Neural crest cell (in vitro differentiated cells): ENCODE data around the gene UNK. TPM values are rescaled to one million over a fixed set of nuclear protein-coding genes. Genes with fewer than 3 reads are reported as not detected.
A peak's percentile ranks its signal among the peaks of the same experiment; 100 is the strongest.

Experiments
- DNase-seq: peaks from one replicate; pipeline ENCODE4 v3.0.0; 2021; ENCODE audit warnings: low read depth, mixed read lengths, low spot score
- H3K27ac Mint-ChIP-seq: one replicate; pipeline ENCODE4 v1.8.0; 2021; ENCODE audit warnings: mild to moderate bottlenecking, mixed read lengths; ENCODE audit not compliant: unreplicated experiment
- H3K27me3 Mint-ChIP-seq: 2 replicates; pipeline ENCODE4 v1.8.0; 2021; ENCODE audit warnings: low read depth, mild to moderate bottlenecking, mixed read lengths
- H3K36me3 Mint-ChIP-seq: 2 replicates; pipeline ENCODE4 v1.8.0; 2021; ENCODE audit warnings: low read depth, mild to moderate bottlenecking, mixed read lengths
- H3K4me1 Mint-ChIP-seq: 2 replicates; pipeline ENCODE4 v1.8.0; 2021; ENCODE audit warnings: mixed read lengths
- H3K4me3 Mint-ChIP-seq: one replicate; pipeline ENCODE4 v1.8.0; 2021; ENCODE audit warnings: mild to moderate bottlenecking, mixed read lengths
- H3K9me3 Mint-ChIP-seq: 2 replicates; pipeline ENCODE4 v1.8.0; 2021; ENCODE audit warnings: mixed read lengths
- CTCF ChIP-seq: fragments of 200-600 bp; sonication (generic); conservative IDR thresholded peaks from 2 replicates; pipeline ENCODE4 v1.5.0; 2021; ENCODE audit warnings: antibody characterized with exemption, mild to moderate bottlenecking
- total RNA-seq: library from RNA; stranded (reverse); gene quantifications from 2 replicates; pipeline ENCODE4 v1.2.1, GENCODE V29; 2021

The UNK gene
- total RNA-seq, 1 donor from 2014 or later = 49.3 TPM

GRCh38 chr17:75748706-75749105 lies 35.9 kb upstream of the UNK start:
- Mint-ChIP-seq H3K36me3 (no peaks in the 10 kb centered on the region), H3K4me1 (peaks cover 12% of the 10 kb centered on the region), H3K4me3 (no peak overlapping the region), H3K27me3 (no peaks in the 10 kb centered on the region), H3K9me3 (no peaks in the 10 kb centered on the region), H3K27ac (no peak overlapping the region)
- no peak for DNase-seq
- TF ChIP-seq CTCF = no peak

- H3K9me3 Mint-ChIP-seq = no peaks in the 10 kb centered on the region
- TF ChIP-seq CTCF = peak; percentile 98
- no peaks in the 10 kb centered on the region for H3K36me3 Mint-ChIP-seq
- H3K27me3 Mint-ChIP-seq = no peaks in the 10 kb centered on the region
- peak; percentile 91 for DNase-seq
- no peak overlapping the region for H3K4me3 Mint-ChIP-seq
- H3K27ac Mint-ChIP-seq = no peak overlapping the region
- H3K4me1 Mint-ChIP-seq = peaks cover 15% of the 10 kb centered on the region
These were observed 34.8 kb upstream of the UNK start for GRCh38 chr17:75749545-75750389.

GRCh38 chr17:75750661-75751423 lies 33.8 kb upstream of the UNK start:
- H3K9me3 Mint-ChIP-seq = no peaks in the 10 kb centered on the region
- DNase-seq = no peak
- no peak for TF ChIP-seq CTCF
- H3K4me1 Mint-ChIP-seq = peaks cover 17% of the 10 kb centered on the region
- no peaks in the 10 kb centered on the region for H3K36me3 Mint-ChIP-seq
- no peak overlapping the region for H3K27ac Mint-ChIP-seq
- no peaks in the 10 kb centered on the region for H3K27me3 Mint-ChIP-seq
- no peak overlapping the region for H3K4me3 Mint-ChIP-seq

- no peak for TF ChIP-seq CTCF
- H3K4me1 Mint-ChIP-seq = peaks cover 17% of the 10 kb centered on the region
- H3K27ac Mint-ChIP-seq = no peak overlapping the region
- H3K4me3 Mint-ChIP-seq = no peak overlapping the region
- no peak for DNase-seq
- H3K36me3 Mint-ChIP-seq = no peaks in the 10 kb centered on the region
- no peaks in the 10 kb centered on the region for H3K9me3 Mint-ChIP-seq
- no peaks in the 10 kb centered on the region for H3K27me3 Mint-ChIP-seq
These were observed 32.8 kb upstream of the UNK start for GRCh38 chr17:75751676-75752404.

- DNase-seq = no peak
- Mint-ChIP-seq H3K9me3 (no peaks in the 10 kb centered on the region), H3K27ac (peak overlapping the region; percentile 86), H3K4me1 (peaks cover 17% of the 10 kb centered on the region), H3K4me3 (peak overlapping the region; percentile 49), H3K27me3 (no peaks in the 10 kb centered on the region), H3K36me3 (no peaks in the 10 kb centered on the region)
- no peak for TF ChIP-seq CTCF
These were observed 32.2 kb upstream of the UNK start for GRCh38 chr17:75752405-75752709.
